Measurements from ENCODE around the gene CFAP54.
"Not testable (repeated sequence)": the region's sequence is repeated elsewhere in the genome, so short reads cannot be mapped to it uniquely, and the experiment has no call there.

CFAP54 gene

DNA sequence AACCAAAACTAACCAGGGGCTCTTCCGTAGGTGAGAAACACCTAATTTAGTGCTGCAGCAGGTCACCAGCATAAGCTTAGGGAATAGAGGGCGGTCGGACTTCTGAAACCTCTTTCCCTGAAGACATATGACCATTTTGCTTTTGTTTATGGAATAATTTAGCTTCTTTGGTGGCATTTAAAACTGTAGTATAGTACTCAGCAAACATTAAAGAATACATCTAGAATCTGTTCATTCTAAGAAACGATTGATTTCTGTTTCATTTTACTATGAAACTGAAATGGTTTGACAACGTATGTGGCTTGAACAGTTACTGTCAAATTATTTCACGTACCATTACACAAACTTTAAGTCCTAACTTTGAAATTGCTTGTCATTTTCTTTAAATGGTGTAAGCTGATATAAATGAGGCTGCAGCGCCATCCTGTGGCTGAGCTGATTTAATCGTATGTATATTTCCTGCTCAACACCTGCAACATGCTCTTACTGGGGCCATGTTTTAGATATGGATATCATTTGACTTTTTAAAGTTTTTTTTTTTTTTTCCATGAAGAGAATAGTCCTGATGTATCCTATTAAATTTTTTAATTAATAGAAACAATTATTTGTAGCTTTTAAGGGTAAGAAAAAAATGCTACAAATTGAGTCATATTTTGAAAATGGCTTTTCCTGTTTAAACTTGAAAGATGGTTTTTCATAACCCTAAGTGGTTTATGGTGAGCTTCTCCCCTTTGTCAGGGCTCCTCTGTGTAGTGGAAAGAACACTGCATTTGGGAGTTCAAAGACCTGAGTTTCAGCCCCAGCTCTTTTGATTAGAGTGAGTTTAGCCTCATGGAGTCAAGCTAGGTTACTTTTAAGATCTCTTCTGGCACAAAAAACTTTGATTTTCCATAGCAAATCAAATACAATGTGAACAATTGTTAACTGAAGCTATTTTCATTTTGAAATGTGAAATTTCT, 27.4 kb downstream of the CFAP54 start:
- peak; percentile 89 for DNase-seq

GRCh38 chr12:96520767-96521166, 31.4 kb downstream of the CFAP54 start:
- no peak for DNase-seq

DNA sequence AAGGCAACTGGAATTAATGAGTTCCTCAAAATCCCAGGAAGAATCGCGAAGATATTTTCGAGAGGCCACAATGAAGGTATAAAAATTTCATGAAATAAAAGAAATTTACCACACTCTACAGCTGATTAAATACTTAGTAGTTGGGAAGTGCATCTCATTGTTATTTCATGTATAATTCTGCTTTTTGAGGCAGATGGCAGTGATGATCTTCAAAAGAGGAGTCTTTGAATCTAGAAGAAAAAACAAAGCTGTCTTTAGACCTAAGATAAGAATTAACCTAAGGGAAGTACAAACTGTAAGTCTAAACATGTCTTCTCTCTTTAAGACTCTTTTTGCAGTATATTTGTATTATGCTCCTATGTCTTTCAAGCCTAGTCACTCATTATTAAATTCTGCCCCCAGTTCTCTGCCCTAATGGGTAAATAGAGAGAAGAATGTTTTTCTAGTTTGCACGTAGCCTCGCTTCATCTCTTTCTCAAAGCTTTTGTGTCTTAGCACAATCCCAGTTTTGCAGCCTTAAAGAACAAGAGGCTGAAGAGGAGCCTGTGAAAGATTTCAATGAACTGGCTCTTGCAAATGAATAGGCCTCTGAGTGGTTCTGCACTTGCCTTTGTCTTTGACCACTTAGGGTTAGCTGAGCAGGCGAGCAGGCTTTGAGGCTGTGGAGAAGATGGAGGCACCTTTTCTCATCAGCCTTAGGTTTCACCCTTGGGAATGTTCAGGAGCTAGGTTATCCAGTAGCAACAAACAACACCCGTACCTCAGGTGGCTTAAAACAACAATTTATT, 32.7 kb downstream of the CFAP54 start:
- no peak for DNase-seq

- no peak for DNase-seq
Observed at GRCh38 chr12:96522690-96523089, 33.3 kb downstream of the CFAP54 start.

DNA sequence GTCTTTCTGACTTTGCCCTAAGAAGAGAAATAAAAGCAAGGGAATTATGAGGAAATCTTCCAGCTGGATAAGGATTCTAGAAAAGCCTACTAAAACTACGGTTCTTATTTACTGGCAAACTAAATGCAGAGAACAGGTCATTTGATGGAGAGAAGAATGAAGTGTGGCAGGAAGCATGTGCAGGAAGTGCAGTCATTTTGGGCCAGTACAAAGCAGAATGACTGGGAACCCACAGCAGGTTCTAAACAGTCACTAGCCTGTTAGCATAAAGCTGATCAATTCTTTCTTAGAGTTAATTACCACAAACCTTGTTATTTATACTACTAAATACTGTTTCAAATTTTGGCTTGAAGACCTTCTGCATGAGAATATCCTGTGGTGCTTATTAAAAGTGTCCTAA, 36.7 kb downstream of the CFAP54 start:
- DNase-seq, result no peak

DNA sequence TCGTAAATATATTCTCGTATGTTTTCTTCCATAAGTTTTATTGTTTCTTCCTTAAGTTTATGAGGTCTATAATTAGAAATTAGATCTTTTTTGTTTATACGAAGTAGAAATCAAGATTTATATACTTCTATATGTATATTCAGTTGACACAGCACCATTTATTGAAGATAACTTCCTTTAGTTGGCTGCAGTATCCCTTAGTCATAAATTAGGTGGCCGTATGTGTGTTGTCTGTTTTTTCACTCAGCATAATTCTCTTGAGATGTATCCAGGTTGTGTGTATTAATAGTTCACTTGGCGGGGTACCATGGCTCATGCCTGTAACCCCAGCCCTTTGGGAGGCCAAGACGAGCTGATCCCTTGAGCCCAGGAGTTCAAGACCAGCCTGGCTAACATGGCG, 40.5 kb downstream of the CFAP54 start:
- no peak for DNase-seq

DNA sequence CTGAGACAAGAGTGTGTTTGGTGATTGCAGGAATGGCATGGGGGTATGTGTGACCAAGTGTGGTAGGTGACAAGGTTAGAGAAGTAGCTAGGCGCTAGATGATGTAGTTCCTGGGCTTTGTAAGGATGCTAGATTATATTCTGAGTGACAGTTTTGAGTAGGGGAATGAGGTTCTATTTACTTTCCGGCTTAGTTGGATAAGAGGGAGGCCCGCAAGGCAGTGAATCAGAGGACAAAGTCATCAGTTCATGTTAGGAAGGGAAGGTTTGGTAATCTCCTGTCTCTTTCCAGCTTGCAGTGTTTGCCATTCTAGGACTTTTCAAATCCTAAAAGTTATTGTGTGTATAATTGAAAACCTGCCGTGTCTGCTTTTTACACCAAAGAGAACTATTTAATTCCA, 45.0 kb downstream of the CFAP54 start:
- DNase-seq, result no peak

DNA sequence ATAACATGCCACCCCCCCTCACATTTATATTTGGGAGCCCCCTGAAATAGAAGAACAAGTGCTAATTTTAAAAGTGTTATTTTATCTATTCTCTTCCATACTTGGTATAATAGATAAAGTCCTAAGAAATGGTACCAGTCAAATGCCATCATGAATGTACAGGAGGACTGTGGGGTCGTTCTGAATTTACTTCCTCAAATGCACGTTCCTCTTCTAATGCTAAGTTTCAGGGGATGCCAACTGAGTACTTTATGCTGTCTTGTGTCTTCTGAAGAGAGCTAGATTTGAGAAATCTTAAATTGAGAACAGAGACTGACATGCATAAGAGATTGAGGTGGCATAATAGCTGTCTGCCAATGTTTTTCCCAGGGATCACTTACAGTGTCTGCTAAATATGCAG, 59.0 kb downstream of the CFAP54 start:
- DNase-seq, result no peak

DNA sequence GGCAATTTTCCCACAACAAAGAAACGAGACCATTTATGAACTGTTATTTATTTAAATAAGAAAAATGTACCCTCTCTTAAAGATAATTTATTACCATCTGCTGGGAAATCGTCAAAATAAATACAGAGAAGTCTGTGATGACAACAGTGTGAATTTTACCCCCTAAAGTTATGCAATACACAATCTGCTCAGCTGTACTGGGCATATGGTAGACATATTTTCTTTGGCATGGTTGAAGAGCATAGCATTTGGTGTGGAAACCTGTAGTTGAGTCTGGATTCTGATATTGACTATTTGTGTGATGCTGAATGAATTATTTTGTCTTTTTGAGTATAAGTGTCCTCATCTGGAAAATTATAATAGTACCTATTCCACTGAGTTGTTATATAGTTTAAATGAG, 60.0 kb downstream of the CFAP54 start:
- DNase-seq, result no peak

- DNase-seq, result no peak
Observed at GRCh38 chr12:96570579-96570978, 81.2 kb downstream of the CFAP54 start.

DNA sequence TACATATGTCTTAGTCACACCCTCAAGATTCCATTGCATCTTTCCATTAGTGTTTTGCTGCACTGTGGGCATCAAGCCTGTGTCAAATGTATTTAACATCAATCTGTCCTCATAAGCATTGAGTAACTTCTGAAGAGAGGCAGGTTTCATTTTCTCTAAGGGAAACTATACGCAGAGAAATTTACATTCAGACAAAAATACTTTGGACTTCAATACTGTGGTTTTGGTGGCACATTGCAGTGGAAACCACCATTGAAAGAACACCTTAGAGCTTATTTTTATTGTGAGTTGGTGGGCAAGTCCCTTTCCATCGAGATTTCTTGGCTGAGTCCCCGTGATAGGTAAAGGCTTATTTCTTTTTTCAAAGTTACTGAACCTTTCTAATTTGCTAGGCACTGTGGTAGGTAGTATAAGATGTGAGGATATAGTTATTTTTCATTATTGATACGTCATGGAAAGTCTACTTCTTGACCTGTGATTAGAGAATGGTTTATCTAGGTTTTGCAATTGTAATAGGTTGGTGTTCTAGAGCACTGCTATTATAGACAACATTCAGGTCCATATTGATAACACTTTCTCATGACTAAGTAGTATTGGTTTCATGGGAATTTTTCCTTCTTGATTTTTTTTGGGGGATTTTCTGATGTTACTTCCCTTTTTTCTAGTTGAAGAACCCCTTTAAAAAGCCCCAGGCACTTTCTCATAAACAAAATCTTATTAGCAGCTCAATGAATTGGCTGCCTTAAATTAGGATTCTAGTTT, 81.9 kb downstream of the CFAP54 start:
- no peak for DNase-seq

- DNase-seq, result peak; percentile 83
Observed at GRCh38 chr12:96578526-96579125, 89.2 kb downstream of the CFAP54 start.

DNA sequence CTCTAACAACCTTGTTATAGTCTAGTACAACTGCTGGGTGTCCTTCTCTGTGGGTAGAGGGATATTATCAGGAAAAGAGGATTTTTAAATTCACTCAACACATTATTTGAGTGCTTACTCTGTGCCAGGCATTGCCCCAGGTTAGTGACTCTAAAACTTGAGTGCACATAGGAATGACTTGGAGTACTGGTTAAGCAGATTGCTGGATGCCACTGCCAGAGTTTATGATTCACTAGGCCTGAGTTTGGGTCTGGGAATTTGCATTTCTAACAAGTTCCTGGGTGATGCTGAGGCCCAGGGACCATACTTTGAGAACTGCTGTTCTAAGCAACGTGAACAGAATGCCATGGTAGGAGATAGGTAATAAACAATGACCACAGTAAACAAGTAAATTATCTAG, 96.6 kb downstream of the CFAP54 start:
- no peak for DNase-seq

DNA sequence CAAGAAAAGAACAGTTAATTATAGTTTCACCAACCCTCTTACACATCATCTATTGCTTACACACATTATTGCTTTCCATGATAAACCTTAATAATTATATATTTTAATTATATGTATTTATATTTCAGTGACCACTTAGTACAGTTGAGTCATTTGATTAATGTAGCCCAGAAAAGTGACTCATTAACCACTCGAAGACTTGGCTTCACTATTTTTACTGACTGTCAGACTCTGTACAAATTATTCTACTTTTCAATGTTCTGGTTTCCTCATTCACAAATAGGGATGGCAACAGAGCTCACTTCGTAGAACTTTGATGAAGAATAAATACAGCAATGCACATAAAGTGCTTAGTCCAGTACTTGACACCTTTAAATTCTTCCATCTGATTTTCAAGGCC, 98.3 kb downstream of the CFAP54 start:
- no peak for DNase-seq

- DNase-seq, result no peak
Observed at GRCh38 chr12:96590970-96591369, 101.6 kb downstream of the CFAP54 start.

DNA sequence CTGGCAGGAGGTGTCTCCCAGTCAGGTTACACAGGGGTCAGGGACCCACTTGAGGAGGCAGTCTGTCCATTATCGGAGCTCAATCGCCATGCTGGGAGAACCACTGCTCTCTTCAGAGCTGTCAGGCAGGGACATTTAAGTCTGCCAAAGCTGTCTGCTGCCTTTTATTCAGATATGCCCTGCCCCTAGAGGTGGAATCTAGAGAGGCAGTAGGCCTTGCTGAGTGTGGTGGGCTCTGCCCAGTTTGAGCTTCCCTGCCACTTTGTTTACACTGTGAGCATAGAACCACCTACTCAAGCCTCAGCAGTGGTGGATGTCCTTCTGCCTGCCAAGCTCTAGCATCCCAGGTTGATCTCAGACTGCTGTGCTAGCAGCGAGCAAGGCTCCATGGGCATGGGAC, 115.0 kb downstream of the CFAP54 start:
- not testable (repeated sequence) for DNase-seq

DNA sequence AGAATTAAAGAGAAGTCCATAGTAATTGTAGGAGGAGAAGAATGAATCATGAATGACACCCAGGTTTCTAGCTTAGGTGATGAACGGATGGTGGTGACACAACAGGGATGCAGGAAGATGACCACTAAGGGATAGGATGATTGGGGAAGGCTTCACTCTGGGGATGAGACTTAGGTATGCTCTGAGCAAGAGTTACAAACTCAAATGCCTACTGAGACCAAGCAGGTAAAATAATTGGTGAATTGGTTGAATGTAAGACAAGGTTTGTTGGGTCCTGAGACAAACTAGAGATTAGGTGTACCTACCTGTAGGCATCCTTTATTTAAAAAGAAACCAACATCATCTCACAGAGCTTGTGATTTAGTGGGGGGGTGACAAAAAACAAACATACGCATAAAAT, 116.3 kb downstream of the CFAP54 start:
- DNase-seq, result no peak

DNA sequence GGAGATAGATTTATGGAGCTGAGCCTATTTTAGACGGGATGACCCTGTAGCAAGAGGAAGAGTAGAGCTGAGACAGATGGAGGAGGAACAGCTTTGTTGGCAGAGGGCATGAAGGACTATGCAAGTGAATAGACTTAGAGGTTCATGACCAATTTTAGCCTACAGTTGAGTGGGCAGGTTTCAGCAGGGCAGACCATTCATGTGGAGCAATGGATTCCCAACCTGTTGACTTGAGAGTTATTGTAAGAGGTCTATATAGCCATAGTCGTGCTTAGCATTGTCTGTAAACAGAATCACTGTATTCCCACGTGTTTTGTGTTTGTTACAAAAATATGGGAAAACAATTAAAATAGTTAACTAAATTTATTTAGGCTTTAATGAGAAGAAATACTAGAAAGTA, 116.8 kb downstream of the CFAP54 start:
- no peak for DNase-seq

- DNase-seq, result no peak
Observed at GRCh38 chr12:96606644-96607043, 117.3 kb downstream of the CFAP54 start.

DNA sequence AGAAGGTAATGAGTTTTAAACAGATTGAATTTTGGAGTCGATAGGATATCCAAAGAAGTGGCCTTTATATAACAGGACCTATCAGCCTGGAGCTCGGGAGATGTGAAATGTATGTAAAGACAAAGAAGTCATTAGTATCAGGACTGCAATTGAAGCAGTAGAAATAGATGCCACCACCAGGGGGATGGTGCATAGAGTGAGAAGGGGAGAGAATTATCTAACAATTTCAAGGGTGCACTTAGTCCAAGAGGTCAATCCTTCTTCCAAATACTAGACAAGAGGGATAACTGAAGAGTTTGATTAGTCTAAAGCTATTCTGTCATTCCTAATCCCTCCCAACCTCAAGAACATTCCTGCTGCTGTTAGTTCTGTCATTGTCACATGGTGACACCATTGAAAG, 127.8 kb downstream of the CFAP54 start:
- DNase-seq, result no peak

DNA sequence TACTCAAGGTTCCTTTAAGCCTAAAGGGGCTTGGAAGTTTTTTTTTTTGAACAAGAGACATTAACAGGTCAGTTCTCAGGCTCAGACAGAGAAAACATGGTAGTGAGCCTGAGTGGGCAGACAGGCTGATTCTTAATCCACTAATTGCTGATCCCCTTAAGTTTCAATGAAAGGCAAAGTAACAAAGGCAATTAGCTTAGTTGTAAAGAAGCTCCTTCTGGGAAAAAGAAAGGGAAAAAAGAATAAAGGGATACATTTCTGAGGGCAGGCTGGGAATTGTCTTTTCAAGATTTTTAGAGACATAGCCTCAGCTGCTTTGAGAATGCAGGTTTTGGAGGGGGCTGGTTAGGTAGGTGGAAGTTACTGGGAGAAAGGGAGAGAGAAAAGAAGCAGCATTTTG, 133.8 kb downstream of the CFAP54 start:
- DNase-seq, result peak; percentile 25

DNA sequence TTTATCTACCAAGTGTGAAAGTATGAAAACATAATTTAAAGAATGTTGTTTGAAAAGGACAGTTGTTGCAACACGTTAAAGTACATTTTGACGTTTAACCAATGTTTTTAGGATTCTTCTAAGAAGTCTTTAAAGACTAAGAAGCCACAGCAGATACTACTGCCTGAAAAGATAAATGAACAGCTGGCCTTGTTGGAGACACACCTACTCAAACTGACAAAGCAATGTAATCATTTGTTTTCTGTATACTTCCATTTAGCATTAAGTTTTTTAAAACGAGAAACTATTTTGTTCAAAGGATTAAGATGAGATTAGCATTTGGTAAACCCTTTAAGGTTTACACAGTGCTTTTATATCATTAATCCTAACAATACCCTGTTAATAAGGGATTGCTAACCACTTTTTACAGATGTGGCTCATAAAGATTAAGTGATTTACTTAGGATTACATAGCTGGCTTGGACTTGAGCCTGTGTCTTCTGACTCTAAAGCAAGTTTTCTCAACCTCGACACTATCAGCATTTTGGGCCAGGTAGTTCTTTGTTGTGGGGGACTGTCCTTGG, 134.4 kb downstream of the CFAP54 start:
- no peak for DNase-seq

- DNase-seq, result no peak
Observed at GRCh38 chr12:96635844-96636243, 146.5 kb downstream of the CFAP54 start.

Data from eye (tissue), 1 donor.